HEK293 (cell line): ENCODE data around the gene SEMA7A.

Experiments
- BCL11A ChIP-seq: fragments of 450-650 bp; formaldehyde crosslinking; IDR thresholded peaks from 2 replicates; pipeline ENCODE4 v1.5.1; 2016; ENCODE audit warnings: low read depth, missing biosample characterization, missing genetic modification characterization
- FEZF1 ChIP-seq: fragments of 450-650 bp; formaldehyde crosslinking; IDR thresholded peaks from 2 replicates; pipeline ENCODE4 v1.5.1; 2016; ENCODE audit warnings: missing biosample characterization, missing genetic modification characterization
- HOXD13 ChIP-seq: sonication (generic); formaldehyde crosslinking; IDR thresholded peaks from 2 replicates; pipeline ENCODE4 v1.8.0; 2022; ENCODE audit warnings: missing genetic modification reagents, borderline replicate concordance
- YY1 ChIP-seq: fragments of 450-650 bp; formaldehyde crosslinking; IDR thresholded peaks from 2 replicates; pipeline ENCODE4 v1.5.1; 2018; ENCODE audit warnings: missing biosample characterization, missing genetic modification characterization
- ZFP3 ChIP-seq: fragments of 450-650 bp; formaldehyde crosslinking; IDR thresholded peaks from 2 replicates; pipeline ENCODE4 v1.5.1; 2016; ENCODE audit warnings: low read depth, missing biosample characterization, missing genetic modification characterization
- ZNF114 ChIP-seq: fragments of 450-650 bp; formaldehyde crosslinking; IDR thresholded peaks from 2 replicates; pipeline ENCODE4 v1.5.0; 2017; ENCODE audit warnings: missing biosample characterization, missing genetic modification characterization
- ZNF133 ChIP-seq: fragments of 450-650 bp; formaldehyde crosslinking; IDR thresholded peaks from 2 replicates; pipeline ENCODE4 v1.5.1; 2016; ENCODE audit warnings: missing biosample characterization, missing genetic modification characterization
- ZNF214 ChIP-seq: fragments of 450-650 bp; formaldehyde crosslinking; IDR thresholded peaks from 2 replicates; pipeline ENCODE4 v1.5.1; 2017; ENCODE audit warnings: missing biosample characterization, mild to moderate bottlenecking, missing genetic modification characterization, borderline replicate concordance
- ZNF223 ChIP-seq: fragments of 450-650 bp; formaldehyde crosslinking; IDR thresholded peaks from 2 replicates; pipeline ENCODE4 v1.5.1; 2016; ENCODE audit warnings: missing biosample characterization, missing genetic modification characterization
- ZNF248 ChIP-seq: fragments of 450-650 bp; formaldehyde crosslinking; IDR thresholded peaks from 2 replicates; pipeline ENCODE4 v1.5.1; 2017; ENCODE audit warnings: missing biosample characterization, missing genetic modification characterization
- ZNF335 ChIP-seq: fragments of 450-650 bp; formaldehyde crosslinking; conservative IDR thresholded peaks from 2 replicates; pipeline ENCODE4 v1.5.1; 2016; ENCODE audit warnings: missing biosample characterization, missing genetic modification characterization
- ZNF391 ChIP-seq: fragments of 450-650 bp; formaldehyde crosslinking; IDR thresholded peaks from 2 replicates; pipeline ENCODE4 v1.5.1; 2016; ENCODE audit warnings: low read depth, missing biosample characterization, missing genetic modification characterization, borderline replicate concordance
- ZNF426 ChIP-seq: fragments of 450-650 bp; formaldehyde crosslinking; IDR thresholded peaks from 2 replicates; pipeline ENCODE4 v1.5.1; 2017; ENCODE audit warnings: missing biosample characterization, missing genetic modification characterization, mild to moderate bottlenecking, inconsistent platforms, moderate library complexity
- ZNF433 ChIP-seq: fragments of 450-650 bp; formaldehyde crosslinking; IDR thresholded peaks from 2 replicates; pipeline ENCODE4 v1.5.1; 2016; ENCODE audit warnings: missing biosample characterization, missing genetic modification characterization, low read depth
- ZNF555 ChIP-seq: fragments of 450-650 bp; formaldehyde crosslinking; conservative IDR thresholded peaks from 2 replicates; pipeline ENCODE4 v1.5.1; 2017; ENCODE audit warnings: missing biosample characterization, mild to moderate bottlenecking, missing genetic modification characterization, inconsistent platforms
- ZNF626 ChIP-seq: fragments of 450-650 bp; sonication (Bioruptor Pico); formaldehyde crosslinking; IDR thresholded peaks from 2 replicates; pipeline ENCODE4 v1.5.1; 2018; ENCODE audit warnings: missing biosample characterization, missing genetic modification characterization, inconsistent platforms
- ZNF660 ChIP-seq: fragments of 450-650 bp; IDR thresholded peaks from 2 replicates; pipeline ENCODE4 v1.5.1; 2018; ENCODE audit warnings: missing biosample characterization, mild to moderate bottlenecking, missing genetic modification characterization
- ZNF768 ChIP-seq: fragments of 450-650 bp; formaldehyde crosslinking; IDR thresholded peaks from 2 replicates; pipeline ENCODE4 v1.5.1; 2018; ENCODE audit warnings: missing biosample characterization, mild to moderate bottlenecking, missing genetic modification characterization
- ZNF843 ChIP-seq: fragments of 450-650 bp; formaldehyde crosslinking; IDR thresholded peaks from 2 replicates; pipeline ENCODE4 v1.5.1; 2016; ENCODE audit warnings: missing biosample characterization, missing genetic modification characterization
- ZXDB ChIP-seq: fragments of 450-650 bp; formaldehyde crosslinking; IDR thresholded peaks from 2 replicates; pipeline ENCODE4 v1.5.1; 2016; ENCODE audit warnings: missing biosample characterization, missing genetic modification characterization
- TF ChIP-seq, protein P1 (sequence below): fragments of 450-650 bp; formaldehyde crosslinking; IDR thresholded peaks from 2 replicates; pipeline ENCODE4 v1.5.1; 2016; ENCODE audit warnings: missing biosample characterization, missing genetic modification characterization
- TF ChIP-seq, protein P2 (sequence below): fragments of 450-650 bp; formaldehyde crosslinking; IDR thresholded peaks from 2 replicates; pipeline ENCODE4 v1.5.1; 2016; ENCODE audit warnings: missing biosample characterization, missing genetic modification characterization
- TF ChIP-seq, protein P3 (sequence below): fragments of 450-650 bp; formaldehyde crosslinking; IDR thresholded peaks from 2 replicates; pipeline ENCODE4 v1.5.1; 2016; ENCODE audit warnings: missing biosample characterization, missing genetic modification characterization
- TF ChIP-seq, protein P4 (sequence below): fragments of 450-650 bp; formaldehyde crosslinking; IDR thresholded peaks from 2 replicates; pipeline ENCODE4; 2016; ENCODE audit warnings: missing biosample characterization, missing genetic modification characterization
- TF ChIP-seq, protein P5 (sequence below): fragments of 450-650 bp; formaldehyde crosslinking; IDR thresholded peaks from 2 replicates; pipeline ENCODE4 v1.5.1; 2016; ENCODE audit warnings: missing biosample characterization, missing genetic modification characterization
- TF ChIP-seq, protein P6 (sequence below): fragments of 450-650 bp; formaldehyde crosslinking; IDR thresholded peaks from 2 replicates; pipeline ENCODE4 v1.5.1; 2016; ENCODE audit warnings: missing biosample characterization, missing genetic modification characterization

The SEMA7A gene

DNA sequence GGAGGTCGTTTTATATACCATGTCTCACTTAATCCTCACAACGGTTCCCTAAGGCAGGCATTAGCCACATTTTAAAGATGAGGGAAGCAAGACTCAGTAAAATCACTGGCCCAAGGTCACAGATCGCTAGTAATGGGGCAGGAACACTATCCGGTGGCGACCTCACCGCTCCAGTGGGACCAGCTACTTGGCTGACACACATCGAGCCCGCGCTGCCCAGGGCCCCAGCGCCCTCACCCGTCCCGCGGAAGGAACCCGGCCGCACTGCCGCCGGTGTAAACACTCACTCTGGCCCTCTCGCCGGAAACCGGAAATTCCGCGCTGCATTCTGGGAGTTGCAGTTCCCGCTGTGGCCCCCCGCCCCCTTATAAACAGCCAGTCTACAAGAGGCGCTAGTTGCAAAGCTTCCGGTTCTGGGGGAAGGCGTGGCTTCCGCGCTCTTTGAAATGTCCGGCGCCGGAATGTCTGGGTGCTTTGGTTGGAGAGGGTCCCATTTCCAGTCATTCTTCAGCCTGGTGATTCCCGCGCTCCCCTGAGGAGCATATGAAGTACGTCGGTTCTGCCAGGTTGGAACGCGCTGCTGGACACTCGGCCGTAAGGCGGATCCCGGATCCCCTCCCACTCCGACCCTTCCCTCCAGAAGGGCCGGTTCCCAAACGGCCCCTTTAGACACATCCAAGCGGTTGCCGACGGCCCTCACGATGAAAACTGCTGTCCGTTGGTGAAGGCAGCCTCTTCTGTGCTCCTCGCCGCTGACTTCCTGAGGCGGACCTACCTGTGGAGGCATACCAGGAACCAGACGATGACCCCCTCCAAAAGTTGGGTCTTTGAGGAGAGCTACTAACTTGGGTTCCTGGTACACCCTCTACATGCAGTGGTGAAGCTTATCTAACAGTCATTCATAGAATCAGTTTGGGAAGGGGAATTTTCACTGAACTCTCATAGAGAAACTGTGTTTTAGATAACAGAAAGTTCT, 27.4 kb upstream of the SEMA7A start, which contains the start of gene UBL7 (continued):
- TF ChIP-seq ZNF626, result no peak
- TF ChIP-seq ZFP3 (tag by site-specific recombination), result no peak
- 0 out of 2 replicates have a peak, but pooled peaks have one; percentile 63 for TF ChIP-seq ZNF843 (tag by site-specific recombination)
- TF ChIP-seq ZXDB (tag by site-specific recombination), result peak; percentile 83
- TF ChIP-seq ZNF555 (tag by site-specific recombination), result no peak
- TF ChIP-seq ZNF433 (tag by site-specific recombination), result no peak
- TF ChIP-seq, protein P1, sequence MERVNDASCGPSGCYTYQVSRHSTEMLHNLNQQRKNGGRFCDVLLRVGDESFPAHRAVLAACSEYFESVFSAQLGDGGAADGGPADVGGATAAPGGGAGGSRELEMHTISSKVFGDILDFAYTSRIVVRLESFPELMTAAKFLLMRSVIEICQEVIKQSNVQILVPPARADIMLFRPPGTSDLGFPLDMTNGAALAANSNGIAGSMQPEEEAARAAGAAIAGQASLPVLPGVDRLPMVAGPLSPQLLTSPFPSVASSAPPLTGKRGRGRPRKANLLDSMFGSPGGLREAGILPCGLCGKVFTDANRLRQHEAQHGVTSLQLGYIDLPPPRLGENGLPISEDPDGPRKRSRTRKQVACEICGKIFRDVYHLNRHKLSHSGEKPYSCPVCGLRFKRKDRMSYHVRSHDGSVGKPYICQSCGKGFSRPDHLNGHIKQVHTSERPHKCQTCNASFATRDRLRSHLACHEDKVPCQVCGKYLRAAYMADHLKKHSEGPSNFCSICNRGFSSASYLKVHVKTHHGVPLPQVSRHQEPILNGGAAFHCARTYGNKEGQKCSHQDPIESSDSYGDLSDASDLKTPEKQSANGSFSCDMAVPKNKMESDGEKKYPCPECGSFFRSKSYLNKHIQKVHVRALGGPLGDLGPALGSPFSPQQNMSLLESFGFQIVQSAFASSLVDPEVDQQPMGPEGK (tag by site-specific recombination), result peak; percentile 92
- no peak; the same call in none of the 2 replicates for TF ChIP-seq FEZF1
- TF ChIP-seq, protein P2, sequence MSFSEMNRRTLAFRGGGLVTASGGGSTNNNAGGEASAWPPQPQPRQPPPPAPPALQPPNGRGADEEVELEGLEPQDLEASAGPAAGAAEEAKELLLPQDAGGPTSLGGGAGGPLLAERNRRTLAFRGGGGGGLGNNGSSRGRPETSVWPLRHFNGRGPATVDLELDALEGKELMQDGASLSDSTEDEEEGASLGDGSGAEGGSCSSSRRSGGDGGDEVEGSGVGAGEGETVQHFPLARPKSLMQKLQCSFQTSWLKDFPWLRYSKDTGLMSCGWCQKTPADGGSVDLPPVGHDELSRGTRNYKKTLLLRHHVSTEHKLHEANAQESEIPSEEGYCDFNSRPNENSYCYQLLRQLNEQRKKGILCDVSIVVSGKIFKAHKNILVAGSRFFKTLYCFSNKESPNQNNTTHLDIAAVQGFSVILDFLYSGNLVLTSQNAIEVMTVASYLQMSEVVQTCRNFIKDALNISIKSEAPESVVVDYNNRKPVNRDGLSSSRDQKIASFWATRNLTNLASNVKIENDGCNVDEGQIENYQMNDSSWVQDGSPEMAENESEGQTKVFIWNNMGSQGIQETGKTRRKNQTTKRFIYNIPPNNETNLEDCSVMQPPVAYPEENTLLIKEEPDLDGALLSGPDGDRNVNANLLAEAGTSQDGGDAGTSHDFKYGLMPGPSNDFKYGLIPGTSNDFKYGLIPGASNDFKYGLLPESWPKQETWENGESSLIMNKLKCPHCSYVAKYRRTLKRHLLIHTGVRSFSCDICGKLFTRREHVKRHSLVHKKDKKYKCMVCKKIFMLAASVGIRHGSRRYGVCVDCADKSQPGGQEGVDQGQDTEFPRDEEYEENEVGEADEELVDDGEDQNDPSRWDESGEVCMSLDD (tag by site-specific recombination), result peak; percentile 68; the same call in 1 of the 2 replicates
- TF ChIP-seq ZNF768 (tag by site-specific recombination), result no peak
- TF ChIP-seq, protein P3, sequence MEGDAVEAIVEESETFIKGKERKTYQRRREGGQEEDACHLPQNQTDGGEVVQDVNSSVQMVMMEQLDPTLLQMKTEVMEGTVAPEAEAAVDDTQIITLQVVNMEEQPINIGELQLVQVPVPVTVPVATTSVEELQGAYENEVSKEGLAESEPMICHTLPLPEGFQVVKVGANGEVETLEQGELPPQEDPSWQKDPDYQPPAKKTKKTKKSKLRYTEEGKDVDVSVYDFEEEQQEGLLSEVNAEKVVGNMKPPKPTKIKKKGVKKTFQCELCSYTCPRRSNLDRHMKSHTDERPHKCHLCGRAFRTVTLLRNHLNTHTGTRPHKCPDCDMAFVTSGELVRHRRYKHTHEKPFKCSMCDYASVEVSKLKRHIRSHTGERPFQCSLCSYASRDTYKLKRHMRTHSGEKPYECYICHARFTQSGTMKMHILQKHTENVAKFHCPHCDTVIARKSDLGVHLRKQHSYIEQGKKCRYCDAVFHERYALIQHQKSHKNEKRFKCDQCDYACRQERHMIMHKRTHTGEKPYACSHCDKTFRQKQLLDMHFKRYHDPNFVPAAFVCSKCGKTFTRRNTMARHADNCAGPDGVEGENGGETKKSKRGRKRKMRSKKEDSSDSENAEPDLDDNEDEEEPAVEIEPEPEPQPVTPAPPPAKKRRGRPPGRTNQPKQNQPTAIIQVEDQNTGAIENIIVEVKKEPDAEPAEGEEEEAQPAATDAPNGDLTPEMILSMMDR, result peak; percentile 85
- TF ChIP-seq ZNF214 (tag by site-specific recombination), result no peak
- TF ChIP-seq, protein P4, sequence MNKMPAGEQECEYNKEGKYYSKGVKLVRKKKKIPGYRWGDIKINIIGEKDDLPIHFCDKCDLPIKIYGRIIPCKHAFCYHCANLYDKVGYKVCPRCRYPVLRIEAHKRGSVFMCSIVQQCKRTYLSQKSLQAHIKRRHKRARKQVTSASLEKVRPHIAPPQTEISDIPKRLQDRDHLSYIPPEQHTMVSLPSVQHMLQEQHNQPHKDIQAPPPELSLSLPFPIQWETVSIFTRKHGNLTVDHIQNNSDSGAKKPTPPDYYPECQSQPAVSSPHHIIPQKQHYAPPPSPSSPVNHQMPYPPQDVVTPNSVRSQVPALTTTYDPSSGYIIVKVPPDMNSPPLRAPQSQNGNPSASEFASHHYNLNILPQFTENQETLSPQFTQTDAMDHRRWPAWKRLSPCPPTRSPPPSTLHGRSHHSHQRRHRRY (tag by site-specific recombination), result no peak
- TF ChIP-seq ZNF114 (tag by site-specific recombination), result no peak
- TF ChIP-seq, protein P5, sequence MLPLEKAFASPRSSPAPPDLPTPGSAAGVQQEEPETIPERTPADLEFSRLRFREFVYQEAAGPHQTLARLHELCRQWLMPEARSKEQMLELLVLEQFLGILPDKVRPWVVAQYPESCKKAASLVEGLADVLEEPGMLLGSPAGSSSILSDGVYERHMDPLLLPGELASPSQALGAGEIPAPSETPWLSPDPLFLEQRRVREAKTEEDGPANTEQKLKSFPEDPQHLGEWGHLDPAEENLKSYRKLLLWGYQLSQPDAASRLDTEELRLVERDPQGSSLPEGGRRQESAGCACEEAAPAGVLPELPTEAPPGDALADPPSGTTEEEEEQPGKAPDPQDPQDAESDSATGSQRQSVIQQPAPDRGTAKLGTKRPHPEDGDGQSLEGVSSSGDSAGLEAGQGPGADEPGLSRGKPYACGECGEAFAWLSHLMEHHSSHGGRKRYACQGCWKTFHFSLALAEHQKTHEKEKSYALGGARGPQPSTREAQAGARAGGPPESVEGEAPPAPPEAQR (tag by site-specific recombination), result no peak
- TF ChIP-seq ZNF391 (tag by site-specific recombination), result peak; percentile 22; the same call in 1 of the 2 replicates
- peak; percentile 76; the same call in 1 of the 2 replicates for TF ChIP-seq HOXD13
- peak; percentile 98 for TF ChIP-seq ZNF335 (tag by site-specific recombination)
- TF ChIP-seq, protein P6, sequence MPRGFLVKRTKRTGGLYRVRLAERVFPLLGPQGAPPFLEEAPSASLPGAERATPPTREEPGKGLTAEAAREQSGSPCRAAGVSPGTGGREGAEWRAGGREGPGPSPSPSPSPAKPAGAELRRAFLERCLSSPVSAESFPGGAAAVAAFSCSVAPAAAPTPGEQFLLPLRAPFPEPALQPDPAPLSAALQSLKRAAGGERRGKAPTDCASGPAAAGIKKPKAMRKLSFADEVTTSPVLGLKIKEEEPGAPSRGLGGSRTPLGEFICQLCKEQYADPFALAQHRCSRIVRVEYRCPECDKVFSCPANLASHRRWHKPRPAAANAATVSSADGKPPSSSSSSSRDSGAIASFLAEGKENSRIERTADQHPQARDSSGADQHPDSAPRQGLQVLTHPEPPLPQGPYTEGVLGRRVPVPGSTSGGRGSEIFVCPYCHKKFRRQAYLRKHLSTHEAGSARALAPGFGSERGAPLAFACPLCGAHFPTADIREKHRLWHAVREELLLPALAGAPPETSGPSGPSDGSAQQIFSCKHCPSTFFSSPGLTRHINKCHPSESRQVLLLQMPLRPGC (tag by site-specific recombination), result peak; percentile 67
- TF ChIP-seq YY1, result peak; percentile 22; the same call in 1 of the 2 replicates
- TF ChIP-seq ZNF248, result no peak
- TF ChIP-seq ZNF426 (tag by site-specific recombination), result no peak
- TF ChIP-seq ZNF223 (tag by site-specific recombination), result no peak
- TF ChIP-seq ZNF660 (tag by site-specific recombination), result peak; percentile 59
- TF ChIP-seq ZNF133, result no peak
- peak; percentile 67; the same call in 1 of the 2 replicates for TF ChIP-seq BCL11A
